DOHH2 (cell line): Measurements from ENCODE around the gene LACTB.

Experiments used
- H3F3A ChIP-seq: fragments of 200-600 bp; sonication (generic), shearing (Covaris generic); 2 replicates; pipeline ENCODE4 v1.6.0; 2016; ENCODE audit warnings: antibody characterized with exemption, mild to moderate bottlenecking; ENCODE audit not compliant: control insufficient read depth, insufficient read depth
- H3K27ac ChIP-seq: fragments of 200-600 bp; sonication (generic); 2 replicates; pipeline ENCODE4 v1.5.1; 2014; ENCODE audit warnings: low read depth, mild to moderate bottlenecking, low read length, moderate library complexity
- H3K27me3 ChIP-seq: fragments of 200-600 bp; sonication (generic); 2 replicates; pipeline ENCODE4 v1.6.1; 2014; ENCODE audit warnings: mild to moderate bottlenecking, low read length, mixed read lengths; ENCODE audit not compliant: control insufficient read depth
- H3K36me3 ChIP-seq: fragments of 200-600 bp; sonication (generic); 2 replicates; pipeline ENCODE4 v1.6.1; 2014; ENCODE audit warnings: mild to moderate bottlenecking, low read length, moderate library complexity, mixed read lengths; ENCODE audit not compliant: control insufficient read depth
- H3K4me1 ChIP-seq: fragments of 200-600 bp; sonication (generic); 2 replicates; pipeline ENCODE4 v1.6.1; 2014; ENCODE audit warnings: mild to moderate bottlenecking, low read length, mixed read lengths; ENCODE audit not compliant: control insufficient read depth
- H3K4me2 ChIP-seq: fragments of 200-600 bp; sonication (generic); 2 replicates; pipeline ENCODE4 v1.6.0; 2014; ENCODE audit warnings: mild to moderate bottlenecking, low read length, moderate library complexity
- H3K4me3 ChIP-seq: fragments of 200-600 bp; sonication (generic); 2 replicates; pipeline ENCODE4 v1.5.1; 2014; ENCODE audit warnings: mild to moderate bottlenecking, low read length, mixed read lengths
- H3K79me2 ChIP-seq: fragments of 200-600 bp; sonication (generic); 2 replicates; pipeline ENCODE4 v1.6.1; 2014; ENCODE audit warnings: mild to moderate bottlenecking, low read length, mixed read lengths; ENCODE audit not compliant: control insufficient read depth
- H3K9me2 ChIP-seq: fragments of 200-600 bp; sonication (generic); replicated peaks from 2 replicates; pipeline ENCODE4 v1.6.1; 2014; ENCODE audit warnings: mild to moderate bottlenecking, low read length, mixed read lengths; ENCODE audit not compliant: control insufficient read depth
- H3K9me3 ChIP-seq: fragments of 200-600 bp; sonication (generic); 2 replicates; pipeline ENCODE4 v1.6.1; 2014; ENCODE audit warnings: antibody characterized with exemption, low read length, mixed read lengths; ENCODE audit not compliant: control insufficient read depth, insufficient read depth
- H4K20me1 ChIP-seq: fragments of 200-600 bp; sonication (generic); 2 replicates; pipeline ENCODE4 v1.6.0; 2014; ENCODE audit warnings: low read depth, mild to moderate bottlenecking, antibody characterized with exemption, low read length, moderate library complexity; ENCODE audit not compliant: control insufficient read depth, insufficient read depth
- CTCF ChIP-seq: fragments of 200-600 bp; sonication (generic); IDR thresholded peaks from one replicate; pipeline ENCODE4 v1.5.1; 2014; ENCODE audit warnings: antibody characterized with exemption, mild to moderate bottlenecking, low read depth, low read length; ENCODE audit not compliant: poor library complexity, severe bottlenecking
- EZH2phosphoT487 ChIP-seq: fragments of 200-600 bp; sonication (generic); IDR thresholded peaks from 2 replicates; pipeline ENCODE4 v1.6.1; 2017; ENCODE audit warnings: borderline replicate concordance, mild to moderate bottlenecking, antibody characterized with exemption, low read length, moderate library complexity, mixed read lengths

Gene LACTB

DNA sequence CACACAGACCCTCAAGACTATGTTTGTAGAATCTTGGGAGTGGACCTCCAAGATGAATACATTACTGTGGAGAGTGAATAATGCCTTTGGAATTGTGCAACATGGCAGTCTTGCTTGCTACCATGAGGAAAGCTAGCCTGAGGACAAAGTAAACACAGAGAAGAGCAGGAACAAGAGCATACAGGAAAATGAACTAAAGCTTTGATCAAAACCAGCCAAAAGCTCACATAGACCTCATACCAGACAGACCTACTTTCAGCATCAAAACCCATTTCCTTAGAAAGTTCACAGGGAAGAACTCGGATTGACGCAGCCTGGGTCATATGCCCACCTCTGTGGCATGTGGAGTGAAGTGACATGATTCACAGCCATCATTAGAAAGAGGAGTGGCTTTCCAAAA, 64.4 kb downstream of the LACTB start:
- Histone ChIP-seq H3K36me3 (no peaks in the 10 kb centered on the region), H3K27me3 (peaks cover 6% of the 10 kb centered on the region), H3K27ac (no peak overlapping the region), H3F3A (peaks cover 7% of the 10 kb centered on the region), H3K9me2 (no peaks in the 10 kb centered on the region), H3K4me2 (no peak overlapping the region), H3K4me3 (no peak overlapping the region), H3K79me2 (peaks cover 17% of the 10 kb centered on the region), H4K20me1 (no peaks in the 10 kb centered on the region), H3K9me3 (no peaks in the 10 kb centered on the region), H3K4me1 (peaks cover 21% of the 10 kb centered on the region)
- TF ChIP-seq EZH2phosphoT487, result no peak
- no peak for TF ChIP-seq CTCF

DNA sequence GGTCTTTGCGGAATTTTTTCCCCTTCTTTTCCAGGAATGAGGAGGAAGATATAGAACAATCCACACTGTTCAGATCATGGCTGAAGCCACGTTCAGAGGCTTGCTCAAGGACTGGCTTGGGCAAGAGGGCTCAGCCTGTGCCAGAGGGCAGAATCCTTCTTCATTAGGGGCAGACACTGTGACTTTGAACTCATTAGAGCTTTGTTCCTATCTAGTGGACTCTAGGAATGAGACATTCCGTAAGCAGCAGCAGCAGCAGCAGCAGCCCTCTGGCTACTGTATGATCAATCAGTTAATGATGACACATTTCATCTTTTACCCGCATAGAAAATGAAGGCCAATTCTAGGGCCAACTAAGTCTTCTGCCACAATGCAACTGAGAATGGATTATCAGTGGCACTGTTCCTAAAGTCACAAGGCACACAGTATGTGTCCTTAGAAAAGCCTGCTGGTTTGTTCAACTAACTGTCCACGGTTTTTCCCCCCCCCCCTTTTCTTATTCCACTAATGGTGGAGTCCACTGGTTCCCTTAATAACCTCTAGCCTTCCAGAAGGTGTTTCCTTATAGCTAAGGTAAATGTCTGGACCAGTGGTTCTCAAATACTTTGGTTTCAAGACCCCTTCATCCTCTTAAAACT, 66.0 kb downstream of the LACTB start:
- TF ChIP-seq CTCF (no peak), EZH2phosphoT487 (no peak)
- H3K4me2 ChIP-seq, result peak overlapping the region; percentile 89; the same call in 1 of the 2 replicates
- no peak overlapping the region for H3K27ac ChIP-seq
- H3F3A ChIP-seq, result peaks cover 17% of the 10 kb centered on the region
- H3K36me3 ChIP-seq, result no peaks in the 10 kb centered on the region
- H3K9me3 ChIP-seq, result no peaks in the 10 kb centered on the region
- H4K20me1 ChIP-seq, result no peaks in the 10 kb centered on the region
- H3K4me3 ChIP-seq, result no peak overlapping the region
- peaks cover 38% of the 10 kb centered on the region for H3K4me1 ChIP-seq
- H3K27me3 ChIP-seq, result peaks cover 6% of the 10 kb centered on the region
- H3K79me2 ChIP-seq, result peaks cover 33% of the 10 kb centered on the region
- H3K9me2 ChIP-seq, result no peaks in the 10 kb centered on the region

- Histone ChIP-seq H3K79me2 (peaks cover 40% of the 10 kb centered on the region), H3F3A (peaks cover 17% of the 10 kb centered on the region), H3K27me3 (peaks cover 6% of the 10 kb centered on the region), H3K9me2 (no peaks in the 10 kb centered on the region), H3K4me2 (peak overlapping the region; percentile 89), H3K9me3 (no peaks in the 10 kb centered on the region), H3K27ac (no peak overlapping the region), H3K36me3 (no peaks in the 10 kb centered on the region), H4K20me1 (no peaks in the 10 kb centered on the region), H3K4me3 (peak overlapping the region; percentile 89), H3K4me1 (peaks cover 45% of the 10 kb centered on the region)
- TF ChIP-seq CTCF (no peak), EZH2phosphoT487 (no peak)
These were observed 66.7 kb downstream of the LACTB start for GRCh38 chr15:63188247-63188925.
